HEK293T (cell line): ENCODE results near the gene PKNOX2.
"Not testable (repeated sequence)": the region's sequence is repeated elsewhere in the genome, so short reads cannot be mapped to it uniquely, and the experiment has no call there.

Experiments
- CTCF ChIA-PET: fragments of 350-600 bp; formaldehyde crosslinking; extraction: SDS; loops from one replicate; lab custom pipeline; 2021; ENCODE audit warnings: antibody characterized with exemption, inconsistent platforms; lab: Yijun Ruan, JAX
- POLR2A ChIA-PET: fragments of 350-600 bp; formaldehyde crosslinking; extraction: SDS; loops from one replicate; lab custom pipeline; 2020; ENCODE audit warnings: antibody characterized with exemption, inconsistent platforms; lab: Yijun Ruan, JAX
- DNase-seq: peaks from one replicate; pipeline ENCODE4 v3.0.0; 2012; ENCODE audit warnings: mixed read lengths; ENCODE audit errors: extremely low spot score
- ARNT ChIP-seq: fragments of 450-650 bp; IDR thresholded peaks from 2 replicates; pipeline ENCODE4 v1.6.1; 2017; ENCODE audit warnings: mild to moderate bottlenecking
- BHLHE40 ChIP-seq: fragments of 450-650 bp; IDR thresholded peaks from 2 replicates; pipeline ENCODE4 v1.6.1; 2016; ENCODE audit warnings: mild to moderate bottlenecking, moderate library complexity, borderline replicate concordance
- CTBP1 ChIP-seq: fragments of 450-650 bp; IDR thresholded peaks from 2 replicates; pipeline ENCODE4 v1.6.1; 2016; ENCODE audit warnings: borderline replicate concordance
- ELF4 ChIP-seq: fragments of 450-650 bp; IDR thresholded peaks from 2 replicates; pipeline ENCODE4 v1.6.1; 2017; ENCODE audit warnings: antibody characterized with exemption
- FOXA1 ChIP-seq: fragments of 450-650 bp; IDR thresholded peaks from 2 replicates; pipeline ENCODE4 v1.6.1; 2016; ENCODE audit warnings: mild to moderate bottlenecking
- FOXK2 ChIP-seq: fragments of 450-650 bp; IDR thresholded peaks from 2 replicates; pipeline ENCODE4 v1.6.1; 2016; ENCODE audit warnings: mild to moderate bottlenecking
- FOXM1 ChIP-seq: fragments of 450-650 bp; IDR thresholded peaks from 2 replicates; pipeline ENCODE4 v1.6.1; 2017; ENCODE audit warnings: mild to moderate bottlenecking, borderline replicate concordance
- HDGF ChIP-seq: fragments of 450-650 bp; IDR thresholded peaks from 2 replicates; pipeline ENCODE4 v1.6.1; 2017; ENCODE audit warnings: antibody characterized with exemption, borderline replicate concordance
- L3MBTL2 ChIP-seq: fragments of 450-650 bp; conservative IDR thresholded peaks from 2 replicates; pipeline ENCODE4 v1.6.1; 2016; ENCODE audit warnings: mild to moderate bottlenecking
- LEF1 ChIP-seq: fragments of 450-650 bp; IDR thresholded peaks from 2 replicates; pipeline ENCODE4 v1.6.1; 2017; ENCODE audit warnings: mild to moderate bottlenecking, borderline replicate concordance
- NFRKB ChIP-seq: fragments of 450-650 bp; IDR thresholded peaks from 2 replicates; pipeline ENCODE4 v1.6.1; 2016; ENCODE audit warnings: mild to moderate bottlenecking, moderate library complexity
- PKNOX1 ChIP-seq: fragments of 450-650 bp; IDR thresholded peaks from 2 replicates; pipeline ENCODE4 v1.6.1; 2016
- SP1 ChIP-seq: fragments of 450-650 bp; IDR thresholded peaks from 2 replicates; pipeline ENCODE4 v1.6.1; 2017
- SUZ12 ChIP-seq: fragments of 450-650 bp; IDR thresholded peaks from 2 replicates; pipeline ENCODE4 v1.6.1; 2016; ENCODE audit warnings: mild to moderate bottlenecking
- TARDBP ChIP-seq: fragments of 450-650 bp; IDR thresholded peaks from 2 replicates; pipeline ENCODE4 v1.6.1; 2016
- ZNF384 ChIP-seq: fragments of 450-650 bp; IDR thresholded peaks from 2 replicates; pipeline ENCODE4 v1.6.1; 2016

PKNOX2 gene

GRCh38 chr11:125211948-125212340 lies 47.4 kb downstream of the PKNOX2 start:
- DNase-seq: no peak
- CTCF ChIA-PET: interaction anchor here (0.9 to 1.2 kb wide), 2 partner anchors 49 to 134 kb away, joined by 3 read pairs; no protein-coding TSS in a partner anchor
- TF ChIP-seq ZNF384: no peak
- no peak for TF ChIP-seq FOXK2
- TF ChIP-seq SP1: no peak
- TF ChIP-seq TARDBP: no peak
- TF ChIP-seq LEF1: no peak
- TF ChIP-seq BHLHE40: no peak
- no peak for TF ChIP-seq ELF4
- TF ChIP-seq HDGF: no peak
- no peak for TF ChIP-seq FOXM1
- TF ChIP-seq L3MBTL2: no peak
- no peak for TF ChIP-seq FOXA1
- no peak for TF ChIP-seq SUZ12
- no peak for TF ChIP-seq NFRKB
- TF ChIP-seq CTBP1: no peak
- no peak for TF ChIP-seq PKNOX1
- no peak for TF ChIP-seq ARNT
- POLR2A ChIA-PET: interaction anchor here (1.2 kb wide), 1 partner anchor 44 kb away, joined by 3 read pairs; no protein-coding TSS in a partner anchor

GRCh38 chr11:125214601-125215565 lies 50.3 kb downstream of the PKNOX2 start:
- TF ChIP-seq TARDBP (no peak), SUZ12 (no peak), CTBP1 (no peak), FOXK2 (no peak), NFRKB (no peak), ARNT (no peak), LEF1 (no peak), HDGF (no peak), FOXM1 (no peak), ZNF384 (no peak), PKNOX1 (no peak), ELF4 (no peak), FOXA1 (no peak), BHLHE40 (no peak), SP1 (no peak)
- DNase-seq: no peak
- ChIA-PET CTCF (interaction anchor here (0.7 kb wide), 1 partner anchor 64 kb away, joined by 3 read pairs; no protein-coding TSS in a partner anchor), POLR2A (no interaction called here)

- no peak for DNase-seq
- ChIA-PET POLR2A (no interaction called here), CTCF (interaction anchor here (0.6 kb wide), 1 partner anchor 8 kb away, joined by 4 read pairs; no protein-coding TSS in a partner anchor)
- TF ChIP-seq NFRKB: no peak
- TF ChIP-seq ARNT: no peak
- TF ChIP-seq FOXA1: no peak
- TF ChIP-seq TARDBP: no peak
- no peak for TF ChIP-seq ELF4
- TF ChIP-seq CTBP1: no peak
- no peak for TF ChIP-seq SUZ12
- TF ChIP-seq FOXK2: no peak
- TF ChIP-seq SP1: no peak
- no peak for TF ChIP-seq L3MBTL2
- TF ChIP-seq BHLHE40: no peak
Observed at GRCh38 chr11:125215976-125216375, 51.4 kb downstream of the PKNOX2 start.

- ChIA-PET POLR2A (no interaction called here), CTCF (no interaction called here)
- no peak for DNase-seq
- no peak for TF ChIP-seq ELF4
- no peak for TF ChIP-seq FOXM1
- no peak for TF ChIP-seq ARNT
- TF ChIP-seq NFRKB: no peak
- TF ChIP-seq CTBP1: no peak
- no peak for TF ChIP-seq L3MBTL2
- TF ChIP-seq LEF1: no peak
- TF ChIP-seq FOXK2: no peak
- TF ChIP-seq FOXA1: no peak
- no peak for TF ChIP-seq TARDBP
- TF ChIP-seq BHLHE40: no peak
- TF ChIP-seq SP1: no peak
- TF ChIP-seq SUZ12: no peak
- TF ChIP-seq HDGF: no peak
- no peak for TF ChIP-seq PKNOX1
Observed at GRCh38 chr11:125218336-125218735, 53.8 kb downstream of the PKNOX2 start.

- POLR2A ChIA-PET: no interaction called here
- TF ChIP-seq ARNT: no peak
- no peak for TF ChIP-seq TARDBP
- TF ChIP-seq CTBP1: no peak
- TF ChIP-seq NFRKB: no peak
- CTCF ChIA-PET: no interaction called here
- no peak for DNase-seq
Observed at GRCh38 chr11:125221461-125221860, 56.9 kb downstream of the PKNOX2 start.

- POLR2A ChIA-PET: no interaction called here
- no peak for DNase-seq
- TF ChIP-seq PKNOX1 (no peak), TARDBP (peak; percentile 78)
- CTCF ChIA-PET: interaction anchor here (0.6 kb wide), 1 partner anchor 1744 kb away, joined by 3 read pairs; no protein-coding TSS in a partner anchor
Observed at GRCh38 chr11:125222494-125222893, 57.9 kb downstream of the PKNOX2 start.

- DNase-seq, POLR2A ChIA-PET, CTCF ChIA-PET: not testable (repeated sequence)
Observed at GRCh38 chr11:125223161-125223560, 58.6 kb downstream of the PKNOX2 start.
